SK-N-SH treated with all-trans-retinoic acid at 6 μM for 48 hours (cell line): ENCODE data around the gene PTTG1IP.

Source experiments
- ARNTL ChIP-seq: fragments of 450-650 bp; formaldehyde crosslinking; IDR thresholded peaks from 2 replicates; pipeline ENCODE4 v1.5.0; 2020; ENCODE audit warnings: low read depth, mild to moderate bottlenecking, moderate library complexity, borderline replicate concordance
- CREB5 ChIP-seq: fragments of 250-450 bp; sonication (Bioruptor Pico); IDR thresholded peaks from 2 replicates; pipeline ENCODE4 v1.5.1; 2020; ENCODE audit warnings: low read depth, mild to moderate bottlenecking, moderate library complexity
- CSDC2 ChIP-seq: fragments of 250-450 bp; sonication (Bioruptor Pico); IDR thresholded peaks from 2 replicates; pipeline ENCODE4 v1.5.0; 2020; ENCODE audit warnings: mild to moderate bottlenecking, moderate library complexity
- ISL1 ChIP-seq: fragments of 250-450 bp; sonication (Bioruptor Pico); IDR thresholded peaks from 2 replicates; pipeline ENCODE4 v2.1.2; 2022; ENCODE audit warnings: mild to moderate bottlenecking, moderate library complexity
- PATZ1 ChIP-seq: fragments of 250-450 bp; sonication (Bioruptor Pico); IDR thresholded peaks from 2 replicates; pipeline ENCODE4 v1.8.0; 2020; ENCODE audit warnings: mild to moderate bottlenecking, moderate library complexity, borderline replicate concordance
- PPARA ChIP-seq: fragments of 250-450 bp; sonication (Bioruptor Pico); IDR thresholded peaks from 2 replicates; pipeline ENCODE4 v1.5.0; 2020; ENCODE audit warnings: mild to moderate bottlenecking, borderline replicate concordance
- RARB ChIP-seq: fragments of 250-450 bp; sonication (Bioruptor Pico); IDR thresholded peaks from 2 replicates; pipeline ENCODE4 v1.8.0; 2021; ENCODE audit warnings: mild to moderate bottlenecking, moderate library complexity
- TOX ChIP-seq: fragments of 250-450 bp; sonication (Bioruptor Pico); IDR thresholded peaks from 2 replicates; pipeline ENCODE4 v1.8.0; 2021; ENCODE audit warnings: mild to moderate bottlenecking, moderate library complexity, borderline replicate concordance
- ZC3H10 ChIP-seq: fragments of 250-450 bp; sonication (Bioruptor Pico); IDR thresholded peaks from 2 replicates; pipeline ENCODE4 v1.5.1; 2021; ENCODE audit warnings: mild to moderate bottlenecking, moderate library complexity
- ZFP30 ChIP-seq: fragments of 450-650 bp; formaldehyde crosslinking; IDR thresholded peaks from 2 replicates; pipeline ENCODE4 v1.5.0; 2022; ENCODE audit warnings: mild to moderate bottlenecking, moderate library complexity
- ZNF70 ChIP-seq: fragments of 450-650 bp; formaldehyde crosslinking; IDR thresholded peaks from 2 replicates; pipeline ENCODE4 v1.5.0; 2020; ENCODE audit warnings: mild to moderate bottlenecking, moderate library complexity
- TF ChIP-seq, protein P1 (sequence below): fragments of 250-450 bp; sonication (Bioruptor Pico); IDR thresholded peaks from 2 replicates; pipeline ENCODE4 v1.5.1; 2021; ENCODE audit warnings: mild to moderate bottlenecking, moderate library complexity
- TF ChIP-seq, protein P2 (sequence below): fragments of 250-450 bp; sonication (Bioruptor Pico); IDR thresholded peaks from 2 replicates; pipeline ENCODE4 v1.5.0; 2020; ENCODE audit warnings: mild to moderate bottlenecking, moderate library complexity

DNA sequence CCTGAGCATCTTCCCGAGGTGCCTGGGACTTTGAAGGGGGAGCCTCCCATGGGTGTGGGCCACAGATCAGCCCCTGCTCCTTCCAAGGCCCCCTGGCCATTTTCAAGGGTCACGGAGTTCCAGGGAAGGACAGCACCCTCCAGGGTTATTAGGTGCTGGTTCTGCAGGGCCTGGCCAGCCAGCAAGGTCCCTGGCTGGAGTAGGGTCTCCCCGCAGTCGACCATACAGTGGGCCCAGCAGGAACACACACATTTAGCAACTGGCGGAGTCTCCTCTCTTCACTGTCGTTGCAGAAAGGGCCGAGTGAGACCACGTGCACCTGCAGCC, 37.9 kb downstream of the PTTG1IP start:
- TF ChIP-seq ZNF70 (CRISPR knock-in tag) (no peak), PPARA (CRISPR knock-in tag) (no peak), RARB (CRISPR knock-in tag) (no peak), ISL1 (CRISPR knock-in tag) (no peak), TOX (CRISPR knock-in tag) (no peak), PATZ1 (CRISPR knock-in tag) (no peak), ZFP30 (no peak), CREB5 (CRISPR knock-in tag) (no peak), ZC3H10 (CRISPR knock-in tag) (no peak), CSDC2 (CRISPR knock-in tag) (no peak), ARNTL (no peak)
- TF ChIP-seq, protein P1, sequence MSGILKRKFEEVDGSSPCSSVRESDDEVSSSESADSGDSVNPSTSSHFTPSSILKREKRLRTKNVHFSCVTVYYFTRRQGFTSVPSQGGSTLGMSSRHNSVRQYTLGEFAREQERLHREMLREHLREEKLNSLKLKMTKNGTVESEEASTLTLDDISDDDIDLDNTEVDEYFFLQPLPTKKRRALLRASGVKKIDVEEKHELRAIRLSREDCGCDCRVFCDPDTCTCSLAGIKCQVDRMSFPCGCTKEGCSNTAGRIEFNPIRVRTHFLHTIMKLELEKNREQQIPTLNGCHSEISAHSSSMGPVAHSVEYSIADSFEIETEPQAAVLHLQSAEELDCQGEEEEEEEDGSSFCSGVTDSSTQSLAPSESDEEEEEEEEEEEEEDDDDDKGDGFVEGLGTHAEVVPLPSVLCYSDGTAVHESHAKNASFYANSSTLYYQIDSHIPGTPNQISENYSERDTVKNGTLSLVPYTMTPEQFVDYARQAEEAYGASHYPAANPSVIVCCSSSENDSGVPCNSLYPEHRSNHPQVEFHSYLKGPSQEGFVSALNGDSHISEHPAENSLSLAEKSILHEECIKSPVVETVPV (CRISPR knock-in tag), result no peak
- TF ChIP-seq, protein P2, sequence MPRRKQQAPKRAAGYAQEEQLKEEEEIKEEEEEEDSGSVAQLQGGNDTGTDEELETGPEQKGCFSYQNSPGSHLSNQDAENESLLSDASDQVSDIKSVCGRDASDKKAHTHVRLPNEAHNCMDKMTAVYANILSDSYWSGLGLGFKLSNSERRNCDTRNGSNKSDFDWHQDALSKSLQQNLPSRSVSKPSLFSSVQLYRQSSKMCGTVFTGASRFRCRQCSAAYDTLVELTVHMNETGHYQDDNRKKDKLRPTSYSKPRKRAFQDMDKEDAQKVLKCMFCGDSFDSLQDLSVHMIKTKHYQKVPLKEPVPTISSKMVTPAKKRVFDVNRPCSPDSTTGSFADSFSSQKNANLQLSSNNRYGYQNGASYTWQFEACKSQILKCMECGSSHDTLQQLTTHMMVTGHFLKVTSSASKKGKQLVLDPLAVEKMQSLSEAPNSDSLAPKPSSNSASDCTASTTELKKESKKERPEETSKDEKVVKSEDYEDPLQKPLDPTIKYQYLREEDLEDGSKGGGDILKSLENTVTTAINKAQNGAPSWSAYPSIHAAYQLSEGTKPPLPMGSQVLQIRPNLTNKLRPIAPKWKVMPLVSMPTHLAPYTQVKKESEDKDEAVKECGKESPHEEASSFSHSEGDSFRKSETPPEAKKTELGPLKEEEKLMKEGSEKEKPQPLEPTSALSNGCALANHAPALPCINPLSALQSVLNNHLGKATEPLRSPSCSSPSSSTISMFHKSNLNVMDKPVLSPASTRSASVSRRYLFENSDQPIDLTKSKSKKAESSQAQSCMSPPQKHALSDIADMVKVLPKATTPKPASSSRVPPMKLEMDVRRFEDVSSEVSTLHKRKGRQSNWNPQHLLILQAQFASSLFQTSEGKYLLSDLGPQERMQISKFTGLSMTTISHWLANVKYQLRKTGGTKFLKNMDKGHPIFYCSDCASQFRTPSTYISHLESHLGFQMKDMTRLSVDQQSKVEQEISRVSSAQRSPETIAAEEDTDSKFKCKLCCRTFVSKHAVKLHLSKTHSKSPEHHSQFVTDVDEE (CRISPR knock-in tag), result no peak
